ENCODE measurements around the gene CUTA. TPM values are rescaled to one million over a fixed set of nuclear protein-coding genes. Genes with fewer than 3 reads are reported as not detected.
"Not testable (repeated sequence)": the region's sequence is repeated elsewhere in the genome, so short reads cannot be mapped to it uniquely, and the experiment has no call there.

CUTA gene

GRCh38 chr6:33372526-33373123 lies 45.3 kb downstream of the CUTA start:
- Histone ChIP-seq H3K9ac (ENCODE audit: low read depth, low read length) (no peak overlapping the region), H3K4me2 (ENCODE audit: low read length) (no peak overlapping the region), H3K9me3 (replicated peaks; ENCODE audit: low read length) (no peaks in the 10 kb centered on the region), H3K36me3 (ENCODE audit: insufficient read depth, low read length) (no peaks in the 10 kb centered on the region), H3K27me3 (ENCODE audit: control insufficient read depth, insufficient read depth, low read length) (no peaks in the 10 kb centered on the region), H3K4me3 (ENCODE audit: low read length) (no peak overlapping the region), H3K4me1 (ENCODE audit: control insufficient read depth, insufficient read depth, low read length) (peaks cover 21% of the 10 kb centered on the region)

DNA sequence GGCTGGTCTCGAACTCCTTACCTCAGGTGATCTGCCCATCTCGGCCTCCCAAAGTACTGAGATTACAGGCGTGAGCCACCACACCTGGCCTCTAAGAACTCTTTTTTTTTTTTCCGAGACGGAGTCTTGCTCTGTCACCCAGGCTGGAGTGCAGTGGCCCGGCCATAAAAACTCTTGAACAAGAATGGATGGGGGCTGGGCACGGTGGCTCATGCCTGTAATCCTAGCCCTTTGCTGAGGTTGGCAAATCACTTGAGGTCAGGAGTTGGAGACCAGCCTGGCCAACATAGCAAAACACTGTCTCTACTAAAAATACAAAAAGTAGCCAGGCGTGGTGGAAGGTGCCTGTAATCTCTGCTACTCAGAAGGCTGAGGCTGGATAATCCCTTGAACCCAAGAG lies 46.0 kb downstream of the CUTA start:
- H3K4me3 ChIP-seq (ENCODE audit: low read length); H3K4me2 ChIP-seq (ENCODE audit: low read length); H3K9ac ChIP-seq (ENCODE audit: low read depth, low read length); H3K36me3 ChIP-seq (ENCODE audit: insufficient read depth, low read length); H3K27me3 ChIP-seq (ENCODE audit: control insufficient read depth, insufficient read depth, low read length); H3K9me3 ChIP-seq (replicated peaks; ENCODE audit: low read length): not testable (repeated sequence)
- H3K4me1 ChIP-seq (ENCODE audit: control insufficient read depth, insufficient read depth, low read length), result peaks cover 21% of the 10 kb centered on the region

DNA sequence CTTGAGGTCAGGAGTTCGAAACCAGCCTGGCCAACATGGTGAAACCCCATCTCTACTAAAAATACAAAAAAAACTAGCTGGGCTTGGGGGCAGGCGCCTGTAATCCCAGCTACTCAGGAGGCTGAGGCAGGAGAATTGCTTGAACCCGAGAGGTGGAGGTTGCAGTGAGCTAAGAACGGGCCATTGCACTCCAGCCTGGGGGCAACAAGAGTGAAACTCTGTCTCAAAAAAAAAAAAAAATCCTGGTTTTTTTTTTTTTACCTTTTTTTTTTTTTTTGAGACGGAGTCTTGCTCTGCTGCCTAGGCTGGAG lies 50.2 kb downstream of the CUTA start:
- not testable (repeated sequence) for H3K4me3 ChIP-seq (ENCODE audit: low read length); H3K36me3 ChIP-seq (ENCODE audit: insufficient read depth, low read length); H3K27me3 ChIP-seq (ENCODE audit: control insufficient read depth, insufficient read depth, low read length); H3K4me2 ChIP-seq (ENCODE audit: low read length); H3K9ac ChIP-seq (ENCODE audit: low read depth, low read length); H3K4me1 ChIP-seq (ENCODE audit: control insufficient read depth, insufficient read depth, low read length); H3K9me3 ChIP-seq (replicated peaks; ENCODE audit: low read length)

DNA sequence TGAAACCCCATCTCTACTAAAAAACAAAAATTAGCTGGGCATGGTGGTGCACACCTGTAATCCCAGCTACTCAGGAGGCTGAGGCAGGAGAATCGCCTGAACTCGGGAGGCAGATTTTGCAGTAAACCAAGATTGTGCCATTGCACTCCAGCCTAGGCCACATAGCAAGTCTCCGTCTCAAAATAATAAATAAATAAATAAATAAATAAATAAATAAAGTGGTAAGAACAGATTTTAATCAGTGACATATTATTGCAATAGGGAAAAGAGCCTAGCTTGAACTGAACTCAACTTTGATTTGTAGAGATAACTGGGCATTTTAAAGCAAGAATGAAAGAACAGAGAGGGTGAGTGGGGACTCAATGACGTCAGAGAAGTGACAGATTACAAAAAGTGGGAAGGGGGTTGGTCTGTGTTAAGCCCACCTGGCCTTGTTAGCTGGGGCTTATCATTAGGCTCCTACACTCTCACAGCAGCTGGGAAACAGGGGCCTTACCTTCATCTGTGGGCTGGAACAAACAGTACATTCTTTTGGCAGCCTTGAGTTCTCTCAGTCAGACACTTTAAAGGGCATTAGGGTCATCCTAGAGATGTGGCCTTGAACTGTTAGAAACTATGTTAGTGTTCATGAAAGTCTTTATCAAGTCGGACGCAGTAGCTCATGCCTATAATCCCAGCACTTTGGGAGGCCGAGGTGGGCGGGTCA lies 50.7 kb downstream of the CUTA start:
- Histone ChIP-seq H3K36me3 (ENCODE audit: insufficient read depth, low read length) (no peaks in the 10 kb centered on the region), H3K4me3 (ENCODE audit: low read length) (no peak overlapping the region), H3K9me3 (replicated peaks; ENCODE audit: low read length) (no peaks in the 10 kb centered on the region), H3K27me3 (ENCODE audit: control insufficient read depth, insufficient read depth, low read length) (peaks cover 7% of the 10 kb centered on the region), H3K4me1 (ENCODE audit: control insufficient read depth, insufficient read depth, low read length) (no peaks in the 10 kb centered on the region), H3K9ac (ENCODE audit: low read depth, low read length) (no peak overlapping the region), H3K4me2 (ENCODE audit: low read length) (no peak overlapping the region)

Small RNA genes lying within 50 kb of the gene (small RNA-seq; reads per million reads assigned to genes)
- gene RPL35AP4 (not detected), gene ZBTB9 (not detected)

All from skeletal muscle satellite cell (primary cell).